Psoas muscle (tissue), 8 donors: ENCODE results near the gene PHACTR3. TPM values are rescaled to one million over a fixed set of nuclear protein-coding genes. Genes with fewer than 3 reads are reported as not detected.

Experiments
- ATAC-seq, 4 donors: fragments of 200-7000 bp; cut with Tn5 transposase; one replicate each; pipeline ENCODE4 v1.9.1; 2020; ENCODE audit warnings: moderate library complexity in 3 of 4, mild to moderate bottlenecking in 2 of 4
- DNase-seq, 2 donors: peaks; one replicate each; pipeline ENCODE4 v3.0.0-alpha.2; 2020
- H3K27ac ChIP-seq: fragments of 200-600 bp; one replicate; pipeline ENCODE4 v1.8.0; 2022
- H3K27me3 ChIP-seq, 3 donors: fragments of 200-600 bp in 1 of 3; one replicate each; pipeline versions ENCODE4 v1.6.1 to v1.8.0; 2013 to 2022; ENCODE audit warnings: low read length in 2 of 3, mild to moderate bottlenecking in 2 of 3, moderate library complexity in 1 of 3; ENCODE audit not compliant: insufficient read depth in 3 of 3
- H3K36me3 ChIP-seq, 2 donors: fragments of 200-600 bp in 1 of 2; one replicate each; pipeline versions ENCODE4 v1.6.1 to v1.8.0; 2013 to 2022; ENCODE audit warnings: low read depth in 1 of 2, mild to moderate bottlenecking in 1 of 2, moderate library complexity in 1 of 2; ENCODE audit not compliant: insufficient read depth in 1 of 2
- H3K4me1 ChIP-seq: fragments of 200-600 bp; one replicate; pipeline ENCODE4 v1.8.0; 2022
- H3K4me3 ChIP-seq: fragments of 200-600 bp; one replicate; pipeline ENCODE4 v1.8.0; 2022; ENCODE audit warnings: mild to moderate bottlenecking
- H3K9me3 ChIP-seq: fragments of 200-600 bp; one replicate; pipeline ENCODE4 v1.8.0; 2022
- WGBS, 3 donors: extraction: QIAGEN DNeasy Blood & Tissue Kit; methylation state at CpG; one replicate each; pipeline versions ENCODE4 v1.1.6 to v1.1.7; 2013; 5-methylcytosine and 5-hydroxymethylcytosine counted together
- intact Hi-C, 2 donors: fragments of 100-400 bp; cut with DNase I; formaldehyde crosslinking; loops; one replicate each; pipeline versions ENCODE4 v1.11.0 to v1.14.2; 2022
- polyA plus RNA-seq, 3 donors: library from polyadenylated mRNA; stranded (reverse); fragments of 200-250 nt; gene quantifications; one replicate each; pipeline ENCODE4 v1.2.3, GENCODE V29; 2013
- total RNA-seq, 4 donors: library from RNA; stranded (reverse); fragmentation: NEBNext Ultra II Directional in 2 of 4; extraction: Animal tissue kit (Norgen Biotek cat#: 25700) in 2 of 4; gene quantifications; one replicate each; pipeline versions ENCODE4 v1.2.1 to v1.2.4, GENCODE V29; 2021 to 2023
- TF ChIP-seq, protein P1 (sequence below): fragments of 200-600 bp; IDR thresholded peaks from one replicate; pipeline ENCODE4 v1.8.0; 2022; ENCODE audit warnings: antibody characterized with exemption
- donor health status: healthy with polysubstance abuse.
- donor health status: DM: no; HTN: no; CAD: no; lungs with moderate emphysema.
- donor health status: Bipolar disorder and iron deficiency.
- donor health status: healthy.
- donor health status: DM: yes; HTN: yes; CAD: no.
- donor health status: DM: no; HTN: no; CAD: no.
- donor health status: DM: no; HTN: no; CAD: no.
- donor health status: DM: yes; HTN: yes; CAD: no.

Gene PHACTR3
- total and polyA plus RNA-seq, 7 donors = 0.10 to 0.46 (median 0.15) TPM; not detected in 3

DNA sequence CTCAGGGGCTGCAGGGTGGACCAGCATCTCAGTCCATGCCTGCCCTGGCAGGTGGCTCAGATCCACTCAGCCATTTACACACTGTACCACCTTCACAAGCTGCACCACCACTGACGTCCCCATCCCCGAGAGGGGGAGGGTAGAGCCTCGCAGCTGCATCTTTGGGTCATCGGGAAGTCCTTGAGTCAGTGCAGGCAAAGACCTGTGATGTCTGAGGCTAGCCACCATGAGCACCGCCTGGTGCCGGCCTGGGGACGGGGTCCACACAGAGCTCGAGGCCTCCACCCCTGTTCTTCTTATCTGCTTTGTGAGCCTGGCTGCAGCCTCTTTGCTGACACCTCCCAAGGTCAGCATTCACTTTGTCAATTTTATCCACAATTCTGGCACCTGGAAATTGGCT, 141.4 kb downstream of the PHACTR3 start:
- DNase-seq (no peak), ATAC-seq (no peak)
- intact Hi-C loops = loop anchor here in 1 of 2 donors (10.0 kb wide), 1 partner anchor 151 kb away; no protein-coding TSS in a partner anchor
- H3K27ac ChIP-seq = no peak overlapping the region
- no peaks in the 10 kb centered on the region for H3K9me3 ChIP-seq
- no peaks in the 10 kb centered on the region for H3K4me1 ChIP-seq
- 71 to 78% (median 74%) methylated on average over 8 of the region's 8 CpGs for WGBS, 3 donors
- peaks cover 0 to 30% (median 5%) of the 10 kb centered on the region in 3 donors for H3K27me3 ChIP-seq
- TF ChIP-seq, protein P1, sequence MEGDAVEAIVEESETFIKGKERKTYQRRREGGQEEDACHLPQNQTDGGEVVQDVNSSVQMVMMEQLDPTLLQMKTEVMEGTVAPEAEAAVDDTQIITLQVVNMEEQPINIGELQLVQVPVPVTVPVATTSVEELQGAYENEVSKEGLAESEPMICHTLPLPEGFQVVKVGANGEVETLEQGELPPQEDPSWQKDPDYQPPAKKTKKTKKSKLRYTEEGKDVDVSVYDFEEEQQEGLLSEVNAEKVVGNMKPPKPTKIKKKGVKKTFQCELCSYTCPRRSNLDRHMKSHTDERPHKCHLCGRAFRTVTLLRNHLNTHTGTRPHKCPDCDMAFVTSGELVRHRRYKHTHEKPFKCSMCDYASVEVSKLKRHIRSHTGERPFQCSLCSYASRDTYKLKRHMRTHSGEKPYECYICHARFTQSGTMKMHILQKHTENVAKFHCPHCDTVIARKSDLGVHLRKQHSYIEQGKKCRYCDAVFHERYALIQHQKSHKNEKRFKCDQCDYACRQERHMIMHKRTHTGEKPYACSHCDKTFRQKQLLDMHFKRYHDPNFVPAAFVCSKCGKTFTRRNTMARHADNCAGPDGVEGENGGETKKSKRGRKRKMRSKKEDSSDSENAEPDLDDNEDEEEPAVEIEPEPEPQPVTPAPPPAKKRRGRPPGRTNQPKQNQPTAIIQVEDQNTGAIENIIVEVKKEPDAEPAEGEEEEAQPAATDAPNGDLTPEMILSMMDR = no peak
- H3K4me3 ChIP-seq = no peak overlapping the region
- no peaks in the 10 kb centered on the region for H3K36me3 ChIP-seq

DNA sequence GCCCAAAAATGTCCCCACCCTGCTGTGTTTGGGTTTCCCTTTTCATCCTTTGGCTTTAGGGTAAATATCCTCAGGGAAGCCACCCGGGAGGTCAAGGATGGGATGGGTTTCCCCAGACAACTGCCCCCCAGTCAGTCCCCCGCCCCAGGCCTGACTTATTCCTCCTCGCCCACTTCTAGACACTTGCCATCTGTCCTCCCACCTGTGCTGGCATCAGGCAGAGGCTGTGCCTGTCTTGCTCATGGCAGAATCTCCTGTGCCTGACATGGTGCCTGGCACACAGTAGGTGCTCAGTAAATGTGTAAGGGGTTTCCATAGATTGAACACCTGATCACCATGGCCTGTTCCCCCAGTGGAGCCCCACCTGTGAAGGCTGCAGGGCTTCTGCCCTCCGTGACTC, 141.8 kb downstream of the PHACTR3 start:
- no peaks in the 10 kb centered on the region for H3K36me3 ChIP-seq
- no peak overlapping the region for H3K4me3 ChIP-seq
- ATAC-seq (no peak), DNase-seq (no peak)
- no peaks in the 10 kb centered on the region for H3K4me1 ChIP-seq
- WGBS, 3 donors = 84 to 94% (median 94%) methylated on average over 4 of the region's 4 CpGs
- TF ChIP-seq, protein P1 = no peak
- intact Hi-C loops = loop anchor here in 1 of 2 donors (10.0 kb wide), 1 partner anchor 151 kb away; no protein-coding TSS in a partner anchor
- H3K27me3 ChIP-seq = peaks cover 0 to 35% (median 5%) of the 10 kb centered on the region in 3 donors
- no peak overlapping the region for H3K27ac ChIP-seq
- H3K9me3 ChIP-seq = no peaks in the 10 kb centered on the region

DNA sequence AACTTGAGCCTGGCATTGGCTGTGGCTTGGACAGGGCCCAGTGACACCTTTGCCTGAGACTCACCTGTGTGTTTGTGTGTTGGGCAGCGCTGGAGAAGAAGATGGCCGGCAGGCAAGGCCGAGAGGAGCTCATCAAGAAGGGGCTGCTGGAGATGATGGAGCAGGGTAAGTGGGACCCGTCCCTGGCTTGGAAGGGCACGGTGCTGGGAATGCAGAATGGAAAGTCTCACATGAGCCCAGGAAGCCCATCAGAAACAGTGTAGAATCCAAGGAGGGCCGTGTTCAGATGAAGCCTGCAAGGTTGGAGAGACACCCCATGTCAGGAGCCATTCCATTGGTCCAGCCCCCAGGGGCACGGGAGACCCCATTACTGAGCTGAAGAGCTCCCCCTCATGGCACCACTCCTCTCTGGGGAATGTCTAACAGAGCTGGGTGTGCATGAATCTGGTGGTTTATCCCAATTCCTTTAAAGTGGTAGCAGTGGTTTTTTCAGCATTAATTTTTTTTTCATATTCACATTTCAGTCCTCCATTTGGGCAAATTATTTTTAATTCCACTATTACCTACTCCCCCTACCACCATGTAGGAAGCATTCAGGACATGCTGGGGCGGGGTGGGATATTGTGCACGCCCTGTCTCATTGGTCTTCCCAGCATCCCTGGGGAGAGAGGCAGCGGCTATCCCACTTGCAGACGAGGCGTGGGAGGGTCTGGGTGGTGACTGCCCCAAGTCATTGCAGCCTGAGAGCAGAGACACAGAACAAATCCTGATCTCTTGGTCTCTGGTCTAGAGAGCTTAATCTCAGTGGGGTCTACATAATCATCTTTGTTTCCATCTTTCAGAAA, 143.6 kb downstream of the PHACTR3 start:
- no peaks in the 10 kb centered on the region for H3K36me3 ChIP-seq
- intact Hi-C loops = loop anchor here in 1 of 2 donors (10.0 kb wide), 1 partner anchor 153 kb away; no protein-coding TSS in a partner anchor
- DNase-seq (no peak), ATAC-seq (no peak)
- no peak overlapping the region for H3K4me3 ChIP-seq
- H3K27me3 ChIP-seq = peaks cover 0 to 45% (median 2%) of the 10 kb centered on the region in 3 donors
- peaks cover 8% of the 10 kb centered on the region for H3K4me1 ChIP-seq
- H3K27ac ChIP-seq = no peak overlapping the region
- H3K9me3 ChIP-seq = no peaks in the 10 kb centered on the region
- 78 to 81% (median 78%) methylated on average over 12 of the region's 12 CpGs for WGBS, 3 donors
- TF ChIP-seq, protein P1 = no peak

DNA sequence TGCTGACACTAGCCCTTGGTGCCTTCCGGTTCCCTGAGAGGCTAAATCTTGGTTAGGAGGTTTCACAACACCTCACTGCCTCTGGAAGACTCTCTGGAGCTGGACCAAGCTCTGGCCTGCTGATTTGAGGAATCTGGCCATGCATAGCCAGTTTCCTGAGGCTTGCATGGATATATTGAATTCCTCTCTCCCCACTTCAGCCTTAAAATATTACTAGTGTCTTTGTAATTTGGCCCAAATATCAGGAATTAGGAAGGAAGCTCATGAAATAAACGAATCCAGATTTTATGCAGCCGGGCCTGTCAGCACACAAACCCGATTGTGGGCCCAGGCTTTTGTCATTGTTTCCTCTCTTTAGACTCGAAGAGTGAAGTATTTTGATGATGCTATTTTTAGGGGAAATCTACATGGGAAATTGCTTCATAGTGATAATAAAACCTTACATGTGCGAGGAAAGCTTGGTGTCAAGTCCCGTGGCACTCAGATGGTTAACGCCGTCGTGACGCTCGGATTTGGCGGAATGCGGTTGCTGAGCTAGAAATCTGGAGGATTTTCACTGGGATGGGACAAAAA, 144.4 kb downstream of the PHACTR3 start:
- Histone ChIP-seq H3K36me3 (no peaks in the 10 kb centered on the region), H3K4me3 (no peak overlapping the region), H3K27ac (no peak overlapping the region), H3K9me3 (no peaks in the 10 kb centered on the region), H3K27me3 (peaks cover 0 to 52% (median 2%) of the 10 kb centered on the region in 3 donors), H3K4me1 (peaks cover 11% of the 10 kb centered on the region)
- ATAC-seq = peak in 1 of 4 donors; percentile 35
- WGBS, 3 donors = 47 to 69% (median 51%) methylated on average over 14 of the region's 14 CpGs
- intact Hi-C loops = loop anchor here in 1 of 2 donors (10.0 kb wide), 1 partner anchor 154 kb away; no protein-coding TSS in a partner anchor
- TF ChIP-seq, protein P1 = no peak
- peak in 1 of 2 donors; percentile 52 for DNase-seq
